HG02943 (cell line): Measurements from ENCODE around the gene MYO1E.
"Not testable (repeated sequence)": the region's sequence is repeated elsewhere in the genome, so short reads cannot be mapped to it uniquely, and the experiment has no call there.

ENCODE experiments used
- ATAC-seq: cut with Tn5 transposase; IDR thresholded peaks from one replicate; pipeline ENCODE4 v1.9.1; 2021; ENCODE audit warnings: mild to moderate bottlenecking, low read depth, moderate library complexity; ENCODE audit not compliant: unreplicated experiment

The MYO1E gene

GRCh38 chr15:59174151-59174834, 198.4 kb downstream of the MYO1E start:
- ATAC-seq: no peak

- no peak for ATAC-seq
Measured at GRCh38 chr15:59173194-59173593, 199.5 kb downstream of the MYO1E start.

GRCh38 chr15:59172289-59172901, 200.3 kb downstream of the MYO1E start:
- ATAC-seq: no peak

GRCh38 chr15:59171067-59171397, 201.6 kb downstream of the MYO1E start:
- no peak for ATAC-seq

- ATAC-seq: no peak
Measured at GRCh38 chr15:59170295-59171066, 202.2 kb downstream of the MYO1E start.

- no peak for ATAC-seq
Measured at GRCh38 chr15:59169251-59169708, 203.4 kb downstream of the MYO1E start.

- ATAC-seq: no peak
Measured at GRCh38 chr15:59168536-59168935, 204.1 kb downstream of the MYO1E start.

GRCh38 chr15:59166601-59167265, 205.9 kb downstream of the MYO1E start:
- ATAC-seq: no peak

- ATAC-seq: no peak
Measured at GRCh38 chr15:59166166-59166565, 206.5 kb downstream of the MYO1E start.

- ATAC-seq: no peak
Measured at GRCh38 chr15:59165726-59166125, 206.9 kb downstream of the MYO1E start.

- ATAC-seq: not testable (repeated sequence)
Measured at GRCh38 chr15:59162080-59162479, 210.6 kb downstream of the MYO1E start.

GRCh38 chr15:59160880-59161593, 211.6 kb downstream of the MYO1E start:
- ATAC-seq: no peak

- no peak for ATAC-seq
Measured at GRCh38 chr15:59159210-59159609, 213.5 kb downstream of the MYO1E start.

GRCh38 chr15:59158701-59159034, 214.0 kb downstream of the MYO1E start:
- no peak for ATAC-seq

- no peak for ATAC-seq
Measured at GRCh38 chr15:59157840-59158700, 214.6 kb downstream of the MYO1E start.

- no peak for ATAC-seq
Measured at GRCh38 chr15:59157396-59157795, 215.3 kb downstream of the MYO1E start.

GRCh38 chr15:59155431-59155830, 217.2 kb downstream of the MYO1E start:
- no peak for ATAC-seq

GRCh38 chr15:59154243-59154642, 218.4 kb downstream of the MYO1E start:
- no peak for ATAC-seq

GRCh38 chr15:59153466-59153865, 219.2 kb downstream of the MYO1E start:
- ATAC-seq: no peak
